Endodermal cell (in vitro differentiated cells): Measurements from ENCODE around the gene SLC15A5. TPM values are rescaled to one million over a fixed set of nuclear protein-coding genes. Genes with fewer than 3 reads are reported as not detected.

Experiments used
- DNase-seq: peaks from one replicate; pipeline ENCODE4 v3.0.0-alpha.2; 2017
- H3K27ac ChIP-seq: 2 replicates; pipeline ENCODE4 v1.5.1; 2013; ENCODE audit warnings: mild to moderate bottlenecking, low read depth, low read length, moderate library complexity
- H3K27me3 ChIP-seq: 2 replicates; pipeline ENCODE4 v1.6.1; 2013; ENCODE audit warnings: mild to moderate bottlenecking, low read length, moderate library complexity; ENCODE audit not compliant: insufficient read depth, control insufficient read depth, poor library complexity, severe bottlenecking
- H3K36me3 ChIP-seq: 2 replicates; pipeline ENCODE4 v1.7.0; 2013; ENCODE audit warnings: mild to moderate bottlenecking, low read length, moderate library complexity; ENCODE audit not compliant: control insufficient read depth, insufficient read depth
- H3K4me1 ChIP-seq: one replicate; pipeline ENCODE4 v1.7.0; 2013; ENCODE audit warnings: low read length; ENCODE audit not compliant: control insufficient read depth, insufficient read depth
- H3K4me3 ChIP-seq: 2 replicates; pipeline ENCODE4 v1.5.1; 2013; ENCODE audit warnings: mild to moderate bottlenecking, low read length, moderate library complexity
- H3K9ac ChIP-seq: 2 replicates; pipeline ENCODE4 v1.6.1; 2013; ENCODE audit warnings: mild to moderate bottlenecking, low read length, moderate library complexity; ENCODE audit not compliant: poor library complexity, severe bottlenecking; ENCODE audit errors: extremely low read depth
- H3K9me3 ChIP-seq: 2 replicates; pipeline ENCODE4 v1.6.1; 2013; ENCODE audit warnings: mild to moderate bottlenecking, low read length, moderate library complexity; ENCODE audit not compliant: control insufficient read depth
- H3K27ac Mint-ChIP-seq: 2 replicates; pipeline ENCODE4 v1.8.0; 2020; ENCODE audit warnings: mixed read lengths
- H3K27me3 Mint-ChIP-seq: 2 replicates; pipeline ENCODE4 v1.8.0; 2021; ENCODE audit warnings: mild to moderate bottlenecking, mixed read lengths; ENCODE audit not compliant: insufficient read depth
- H3K36me3 Mint-ChIP-seq: 2 replicates; pipeline ENCODE4 v1.8.0; 2020; ENCODE audit warnings: low read depth, mixed read lengths
- H3K4me1 Mint-ChIP-seq: 2 replicates; pipeline ENCODE4 v1.8.0; 2020; ENCODE audit warnings: mixed read lengths
- H3K4me3 Mint-ChIP-seq: 2 replicates; pipeline ENCODE4 v1.8.0; 2020; ENCODE audit warnings: mild to moderate bottlenecking, moderate library complexity, mixed read lengths
- H3K9me3 Mint-ChIP-seq: 2 replicates; pipeline ENCODE4 v1.8.0; 2020; ENCODE audit warnings: mild to moderate bottlenecking, mixed read lengths
- CTCF ChIP-seq: fragments of 200-600 bp; sonication (generic); conservative IDR thresholded peaks from 2 replicates; pipeline ENCODE4 v1.5.0; 2021; ENCODE audit warnings: antibody characterized with exemption, mild to moderate bottlenecking
- WGBS, 2 experiments: methylation state at CpG; one replicate each; pipeline versions ENCODE4 v1.1.5 to v1.1.7; 2013; ENCODE audit warnings: missing lambda C conversion rate in 2 of 2, mixed read lengths in 1 of 2; ENCODE audit not compliant: insufficient coverage in 1 of 2, insufficient read length in 1 of 2; 5-methylcytosine and 5-hydroxymethylcytosine counted together
- total RNA-seq, 2 donors: library from RNA; stranded (reverse); fragmentation: NEBNext Ultra II Directional in 1 of 2; extraction: Animal tissue kit (Norgen Biotek cat#: 25700) in 1 of 2; gene quantifications; 2 replicates in 1 of 2; 3 replicates in 1 of 2; pipeline ENCODE4 v1.2.1, GENCODE V29; 2021

The SLC15A5 gene
- total RNA-seq, 2 donors from 2014 or later, result not detected

DNA sequence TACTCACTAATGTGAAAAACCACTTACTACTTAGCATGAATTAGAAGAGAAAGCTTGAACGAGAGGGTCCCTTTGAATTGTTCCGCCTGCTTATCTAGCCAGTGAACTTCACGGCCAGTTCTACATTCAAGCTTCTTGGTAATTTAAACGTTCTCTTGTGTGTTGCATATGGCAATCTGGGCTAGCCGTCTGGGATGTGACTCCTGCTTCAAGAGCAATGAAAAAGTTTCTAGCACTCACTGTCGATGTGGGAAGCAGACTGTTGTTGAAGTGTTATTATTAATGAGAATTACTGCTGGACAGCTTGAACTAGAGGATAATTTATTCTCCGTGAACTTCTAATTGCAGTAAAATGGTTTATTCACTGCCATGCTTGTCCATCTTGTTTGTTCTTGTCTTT, 93.9 kb downstream of the SLC15A5 start:
- peaks cover 8% of the 10 kb centered on the region for H3K9me3 Mint-ChIP-seq
- Histone ChIP-seq H3K27ac (no peak overlapping the region), H3K4me3 (no peak overlapping the region), H3K27me3 (no peaks in the 10 kb centered on the region), H3K9ac (no peak overlapping the region), H3K4me1 (peaks cover 2% of the 10 kb centered on the region), H3K9me3 (peaks cover 8% of the 10 kb centered on the region), H3K36me3 (no peaks in the 10 kb centered on the region)
- TF ChIP-seq CTCF, result no peak
- no peak for DNase-seq
- WGBS, 2 experiments, result 93 to 95% methylated on average over 7 of the region's 7 CpGs
- no peak overlapping the region for H3K27ac Mint-ChIP-seq
- no peak overlapping the region for H3K4me3 Mint-ChIP-seq
- peaks cover 32% of the 10 kb centered on the region for H3K4me1 Mint-ChIP-seq
- no peaks in the 10 kb centered on the region for H3K27me3 Mint-ChIP-seq
- no peaks in the 10 kb centered on the region for H3K36me3 Mint-ChIP-seq

GRCh38 chr12:16175840-16176239, 101.6 kb downstream of the SLC15A5 start:
- peaks cover 8% of the 10 kb centered on the region for H3K9me3 ChIP-seq
- H3K9me3 Mint-ChIP-seq, result peaks cover 8% of the 10 kb centered on the region
- H3K9ac ChIP-seq, result no peak overlapping the region
- no peaks in the 10 kb centered on the region for H3K27me3 ChIP-seq
- H3K27me3 Mint-ChIP-seq, result no peaks in the 10 kb centered on the region
- TF ChIP-seq CTCF, result no peak
- no peak overlapping the region for H3K4me3 Mint-ChIP-seq
- no peaks in the 10 kb centered on the region for H3K4me1 Mint-ChIP-seq
- H3K36me3 ChIP-seq, result no peaks in the 10 kb centered on the region
- no peak overlapping the region for H3K4me3 ChIP-seq
- H3K27ac Mint-ChIP-seq, result no peak overlapping the region
- 83 to 94% methylated on average over 1 to 3 of the region's 3 CpGs for WGBS, 2 experiments
- no peak overlapping the region for H3K27ac ChIP-seq
- DNase-seq, result no peak
- no peaks in the 10 kb centered on the region for H3K4me1 ChIP-seq
- H3K36me3 Mint-ChIP-seq, result no peaks in the 10 kb centered on the region

GRCh38 chr12:16174282-16174681, 103.2 kb downstream of the SLC15A5 start:
- no peaks in the 10 kb centered on the region for H3K4me1 ChIP-seq
- H3K4me3 ChIP-seq, result no peak overlapping the region
- Mint-ChIP-seq H3K4me1 (no peaks in the 10 kb centered on the region), H3K27me3 (no peaks in the 10 kb centered on the region), H3K4me3 (no peak overlapping the region), H3K36me3 (no peaks in the 10 kb centered on the region), H3K27ac (no peak overlapping the region), H3K9me3 (peaks cover 2% of the 10 kb centered on the region)
- 94 to 100% methylated on average over 1 to 4 of the region's 4 CpGs for whole genome bisulfite sequencing, 2 experiments
- no peak overlapping the region for H3K27ac ChIP-seq
- no peak overlapping the region for H3K9ac ChIP-seq
- H3K9me3 ChIP-seq, result no peaks in the 10 kb centered on the region
- no peak for TF ChIP-seq CTCF
- no peak for DNase-seq
- no peaks in the 10 kb centered on the region for H3K36me3 ChIP-seq
- H3K27me3 ChIP-seq, result no peaks in the 10 kb centered on the region
